Stomach (tissue), 9 donors: ENCODE results near the gene TNNI2. TPM values are rescaled to one million over a fixed set of nuclear protein-coding genes. Genes with fewer than 3 reads are reported as not detected.
"Not testable (repeated sequence)": the region's sequence is repeated elsewhere in the genome, so short reads cannot be mapped to it uniquely, and the experiment has no call there.

Source experiments
- DNase-seq, 2 donors: peaks; one replicate each; pipeline versions ENCODE4 v3.0.0 to v3.0.0-alpha.2; 2013 to 2019
- H3K27ac ChIP-seq, 5 donors: fragments of 200-600 bp in 4 of 5; sonication (generic) in 4 of 5; one replicate each; pipeline ENCODE4 v1.5.1; 2013 to 2019; ENCODE audit warnings: mild to moderate bottlenecking in 1 of 5, moderate library complexity in 1 of 5
- H3K27me3 ChIP-seq, 3 donors: fragments of 200-600 bp; sonication (generic); one replicate each; pipeline ENCODE4 v1.5.1; 2017 to 2019; ENCODE audit warnings: mixed run types in 1 of 3
- H3K36me3 ChIP-seq, 4 donors: fragments of 200-600 bp; sonication (generic); 1 replicate in 3 of 4; 2 replicates in 1 of 4; pipeline ENCODE4 v1.5.1; 2016 to 2019
- H3K4me1 ChIP-seq, 4 donors: fragments of 200-600 bp; sonication (generic); one replicate each; pipeline ENCODE4 v1.5.1; 2016 to 2019
- H3K4me3 ChIP-seq, 4 donors: fragments of 200-600 bp; sonication (generic) in 3 of 4; one replicate each; pipeline ENCODE4 v1.5.1; 2016 to 2019; ENCODE audit warnings: mild to moderate bottlenecking in 1 of 4
- H3K9me3 ChIP-seq, 4 donors: fragments of 200-600 bp; sonication (generic); one replicate each; pipeline ENCODE4 v1.5.1; 2016 to 2019
- EP300 ChIP-seq: sonication (generic); formaldehyde crosslinking; IDR thresholded peaks from one replicate; pipeline ENCODE4 v1.6.1; 2017; ENCODE audit warnings: antibody characterized with exemption
- POLR2A ChIP-seq, 4 donors: fragments of 450-650 bp; IDR thresholded peaks; one replicate each; pipeline ENCODE4 v1.6.1; 2016; ENCODE audit warnings: antibody characterized with exemption in 4 of 4, control low read depth in 2 of 4, mild to moderate bottlenecking in 1 of 4, moderate library complexity in 1 of 4
- POLR2AphosphoS5 ChIP-seq, 3 donors: sonication (generic); formaldehyde crosslinking; IDR thresholded peaks; one replicate each; pipeline ENCODE4 v1.6.1; 2016; ENCODE audit warnings: antibody characterized with exemption in 3 of 3
- WGBS, 5 donors: extraction: QIAGEN DNeasy Blood & Tissue Kit in 3 of 5; methylation state at CpG; one replicate each; pipeline versions ENCODE4 v1.1.5 to v1.1.7; 2013 to 2018; 5-methylcytosine and 5-hydroxymethylcytosine counted together
- intact Hi-C: fragments of 100-400 bp; cut with DNase I; formaldehyde crosslinking; loops from one replicate; pipeline ENCODE4 v1.15.1; 2023; ENCODE audit warnings: low total_unique reads
- polyA plus RNA-seq, 3 donors: library from polyadenylated mRNA; stranded (reverse); fragments of 200-250 nt; gene quantifications; one replicate each; pipeline ENCODE4 v1.2.3, GENCODE V29; 2013
- total RNA-seq, 5 donors: library from RNA; depleted of rRNA; stranded (reverse); fragments of >200 nt; gene quantifications; one replicate each; pipeline versions ENCODE4 v1.1.0 to v1.2.3, GENCODE V29; 2014 to 2016
- TF ChIP-seq, protein P1 (sequence below), 7 experiments: fragments of 450-650 bp in 4 of 7; fragments of 200-600 bp in 3 of 7; sonication (generic) in 3 of 7; IDR thresholded peaks; one replicate each; pipeline ENCODE4 v1.5.1; 2016 to 2019; ENCODE audit warnings: antibody characterized with exemption in 7 of 7, control low read depth in 2 of 7, mild to moderate bottlenecking in 1 of 7
- donor health status: healthy with polysubstance abuse.
- donor health status: Bipolar disorder and iron deficiency.
- donor health status: healthy.

Gene TNNI2
- total and polyA plus RNA-seq, 8 donors: 0.93 to 23.4 (median 12.1) TPM; not detected in 4

DNA sequence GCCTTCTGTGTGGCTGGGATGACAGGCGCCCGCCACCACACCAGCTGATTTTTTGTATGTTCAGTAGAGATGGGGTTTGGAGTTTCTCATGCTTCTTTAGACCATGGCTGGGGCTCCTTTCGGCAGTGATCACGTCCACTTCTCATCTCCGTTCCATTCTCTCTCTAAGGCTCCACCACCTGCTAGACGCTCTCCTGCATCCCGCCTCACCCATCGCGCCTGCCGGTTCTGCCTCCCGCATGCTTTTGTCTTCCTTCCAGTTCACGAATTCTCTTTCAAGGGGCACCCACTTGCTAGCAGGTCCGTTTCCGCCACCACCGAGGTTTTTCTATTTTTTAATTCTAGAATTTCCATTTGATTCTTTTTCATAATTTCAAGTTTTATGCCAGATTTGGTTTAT, 26.0 kb upstream of the TNNI2 start:
- Histone ChIP-seq H3K27ac (no peak overlapping the region), H3K9me3 (peaks cover 0 to 12% (median 1%) of the 10 kb centered on the region in 4 donors), H3K4me1 (peaks cover 0 to 5% (median 1%) of the 10 kb centered on the region in 4 donors), H3K4me3 (no peak overlapping the region), H3K36me3 (no peaks in the 10 kb centered on the region), H3K27me3 (peaks cover 0 to 9% (median 0%) of the 10 kb centered on the region in 3 donors)
- intact Hi-C loops: no loop called here
- TF ChIP-seq POLR2A (IDR thresholded peaks at IDR 0.05): no peak
- TF ChIP-seq EP300: no peak
- TF ChIP-seq POLR2AphosphoS5 (IDR thresholded peaks at IDR 0.05): no peak
- TF ChIP-seq, protein P1, sequence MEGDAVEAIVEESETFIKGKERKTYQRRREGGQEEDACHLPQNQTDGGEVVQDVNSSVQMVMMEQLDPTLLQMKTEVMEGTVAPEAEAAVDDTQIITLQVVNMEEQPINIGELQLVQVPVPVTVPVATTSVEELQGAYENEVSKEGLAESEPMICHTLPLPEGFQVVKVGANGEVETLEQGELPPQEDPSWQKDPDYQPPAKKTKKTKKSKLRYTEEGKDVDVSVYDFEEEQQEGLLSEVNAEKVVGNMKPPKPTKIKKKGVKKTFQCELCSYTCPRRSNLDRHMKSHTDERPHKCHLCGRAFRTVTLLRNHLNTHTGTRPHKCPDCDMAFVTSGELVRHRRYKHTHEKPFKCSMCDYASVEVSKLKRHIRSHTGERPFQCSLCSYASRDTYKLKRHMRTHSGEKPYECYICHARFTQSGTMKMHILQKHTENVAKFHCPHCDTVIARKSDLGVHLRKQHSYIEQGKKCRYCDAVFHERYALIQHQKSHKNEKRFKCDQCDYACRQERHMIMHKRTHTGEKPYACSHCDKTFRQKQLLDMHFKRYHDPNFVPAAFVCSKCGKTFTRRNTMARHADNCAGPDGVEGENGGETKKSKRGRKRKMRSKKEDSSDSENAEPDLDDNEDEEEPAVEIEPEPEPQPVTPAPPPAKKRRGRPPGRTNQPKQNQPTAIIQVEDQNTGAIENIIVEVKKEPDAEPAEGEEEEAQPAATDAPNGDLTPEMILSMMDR (IDR thresholded peaks at IDR 0.05): no peak
- 81 to 94% (median 92%) methylated on average over 15 of the region's 15 CpGs for whole genome bisulfite sequencing, 5 donors
- no peak for DNase-seq

DNA sequence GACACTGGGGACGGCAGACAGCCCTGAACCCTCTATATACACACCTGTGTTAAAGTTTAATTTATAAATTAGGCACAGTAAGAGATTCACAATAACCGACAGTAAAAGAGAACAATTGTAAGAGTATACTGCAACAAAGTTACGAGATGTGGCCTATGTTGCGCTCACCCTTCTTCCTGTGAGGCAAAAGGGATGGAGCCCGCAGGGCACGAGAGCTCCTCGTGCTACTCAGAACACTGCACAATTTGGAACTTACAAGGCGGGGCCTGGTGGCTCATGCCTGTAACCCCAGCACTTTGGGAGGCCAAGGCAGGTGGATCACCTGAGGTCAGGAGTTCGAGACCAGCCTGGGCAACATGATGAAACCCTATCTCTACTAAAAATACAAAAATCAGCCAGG, 25.4 kb upstream of the TNNI2 start:
- 85 to 94% (median 86%) methylated on average over 9 of the region's 9 CpGs for WGBS, 5 donors
- H3K36me3 ChIP-seq, intact Hi-C loops, H3K27me3 ChIP-seq, H3K4me3 ChIP-seq, H3K27ac ChIP-seq, DNase-seq, H3K4me1 ChIP-seq: not testable (repeated sequence)
- peaks cover 0 to 14% (median 6%) of the 10 kb centered on the region in 4 donors for H3K9me3 ChIP-seq

DNA sequence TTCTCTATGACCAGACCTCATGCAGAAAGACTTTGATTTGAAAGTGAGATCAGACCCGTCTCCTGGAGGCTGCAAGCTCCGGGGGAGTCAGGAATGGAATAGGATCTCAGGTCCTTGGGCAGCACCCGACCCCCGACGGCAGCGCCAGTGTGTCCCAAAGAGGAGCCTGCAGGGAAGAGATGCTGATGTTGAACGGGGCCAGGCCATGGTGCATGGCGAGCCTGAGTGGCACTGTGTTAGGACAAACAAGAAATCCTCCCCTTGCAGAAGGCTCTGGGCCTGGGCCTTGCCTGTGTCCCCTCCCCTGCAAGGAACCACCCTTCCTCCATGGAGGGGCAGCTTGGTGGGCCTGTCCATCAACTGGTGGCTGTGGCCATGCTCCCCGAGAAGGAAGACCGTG, 24.1 kb upstream of the TNNI2 start:
- DNase-seq: no peak
- WGBS, 5 donors: 72 to 91% (median 87%) methylated on average over 10 of the region's 10 CpGs
- Histone ChIP-seq H3K9me3 (peaks cover 0 to 24% (median 18%) of the 10 kb centered on the region in 4 donors), H3K36me3 (no peaks in the 10 kb centered on the region), H3K4me1 (no peaks in the 10 kb centered on the region), H3K27me3 (peaks cover 0 to 9% (median 0%) of the 10 kb centered on the region in 3 donors), H3K27ac (no peak overlapping the region), H3K4me3 (no peak overlapping the region)
- intact Hi-C loops: no loop called here
- TF ChIP-seq, protein P1 (IDR thresholded peaks at IDR 0.05): no peak
- TF ChIP-seq POLR2AphosphoS5 (IDR thresholded peaks at IDR 0.05): no peak
- TF ChIP-seq EP300: no peak
- TF ChIP-seq POLR2A (IDR thresholded peaks at IDR 0.05): no peak

DNA sequence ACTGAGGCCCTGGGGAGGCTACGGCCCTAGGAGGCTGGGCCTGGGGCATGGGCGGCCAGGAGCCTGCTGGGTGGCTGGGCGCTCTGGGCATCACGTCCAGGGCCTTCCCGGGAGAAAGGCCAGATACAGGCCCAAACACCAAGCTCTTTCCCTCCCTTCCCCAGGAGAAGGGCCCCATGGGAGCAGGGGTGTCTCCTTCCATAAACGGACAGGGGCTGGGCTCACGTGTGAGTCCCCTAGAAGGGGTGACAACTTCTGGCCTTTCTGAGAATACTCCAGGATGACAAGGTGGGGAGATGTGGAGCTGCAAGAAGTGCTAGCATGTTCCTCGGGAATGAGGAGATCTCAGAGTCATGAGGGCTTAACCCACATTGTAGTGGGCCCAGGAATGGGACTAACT, 23.5 kb upstream of the TNNI2 start:
- H3K36me3 ChIP-seq: no peaks in the 10 kb centered on the region
- no peaks in the 10 kb centered on the region for H3K4me1 ChIP-seq
- no peak overlapping the region for H3K4me3 ChIP-seq
- DNase-seq: no peak
- H3K27me3 ChIP-seq: peaks cover 0 to 9% (median 0%) of the 10 kb centered on the region in 3 donors
- 80 to 94% (median 91%) methylated on average over 8 of the region's 8 CpGs for WGBS, 5 donors
- peaks cover 0 to 24% (median 19%) of the 10 kb centered on the region in 4 donors for H3K9me3 ChIP-seq
- TF ChIP-seq, protein P1 (IDR thresholded peaks at IDR 0.05): no peak
- no peak for TF ChIP-seq POLR2A (IDR thresholded peaks at IDR 0.05)
- TF ChIP-seq POLR2AphosphoS5 (IDR thresholded peaks at IDR 0.05): no peak
- TF ChIP-seq EP300: no peak
- intact Hi-C loops: no loop called here
- H3K27ac ChIP-seq: no peak overlapping the region

DNA sequence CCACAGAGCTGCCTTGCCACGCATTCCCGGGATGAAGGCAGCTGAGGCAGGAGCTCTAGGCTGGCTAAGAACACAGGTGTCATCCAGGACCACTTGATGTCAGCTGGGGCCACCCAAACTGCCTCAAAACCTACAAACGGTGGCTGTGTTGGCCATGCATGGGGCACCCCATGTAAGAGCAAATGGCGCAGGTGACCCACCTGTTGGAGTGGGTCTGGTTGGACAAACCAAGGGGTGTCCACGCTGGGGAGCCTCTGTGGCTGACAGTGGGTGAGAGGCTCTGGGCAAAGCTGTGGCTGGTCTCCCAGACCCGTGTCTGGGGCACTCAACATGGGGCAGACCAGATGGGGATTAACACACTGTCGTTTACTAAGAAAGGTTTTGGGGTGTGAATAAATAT, 23.0 kb upstream of the TNNI2 start:
- Histone ChIP-seq H3K4me1 (no peaks in the 10 kb centered on the region), H3K9me3 (peaks cover 0 to 24% (median 19%) of the 10 kb centered on the region in 4 donors), H3K36me3 (no peaks in the 10 kb centered on the region), H3K27ac (no peak overlapping the region), H3K4me3 (no peak overlapping the region), H3K27me3 (peaks cover 0 to 9% (median 0%) of the 10 kb centered on the region in 3 donors)
- TF ChIP-seq POLR2A (IDR thresholded peaks at IDR 0.05): no peak
- TF ChIP-seq, protein P1 (IDR thresholded peaks at IDR 0.05): no peak
- TF ChIP-seq POLR2AphosphoS5 (IDR thresholded peaks at IDR 0.05): no peak
- no peak for TF ChIP-seq EP300
- DNase-seq: no peak
- intact Hi-C loops: no loop called here
- WGBS, 5 donors: 76 to 94% (median 88%) methylated on average over 5 to 7 of the region's 7 CpGs
